IPS DF 4.7 (cell line): Measurements from ENCODE around the gene ADAMTS9.

Experiments used
- DNase-seq: peaks from one replicate; pipeline ENCODE4 v3.0.0-alpha.2; 2013; ENCODE audit warnings: low spot score; ENCODE audit errors: extremely low read depth

The ADAMTS9 gene

DNA sequence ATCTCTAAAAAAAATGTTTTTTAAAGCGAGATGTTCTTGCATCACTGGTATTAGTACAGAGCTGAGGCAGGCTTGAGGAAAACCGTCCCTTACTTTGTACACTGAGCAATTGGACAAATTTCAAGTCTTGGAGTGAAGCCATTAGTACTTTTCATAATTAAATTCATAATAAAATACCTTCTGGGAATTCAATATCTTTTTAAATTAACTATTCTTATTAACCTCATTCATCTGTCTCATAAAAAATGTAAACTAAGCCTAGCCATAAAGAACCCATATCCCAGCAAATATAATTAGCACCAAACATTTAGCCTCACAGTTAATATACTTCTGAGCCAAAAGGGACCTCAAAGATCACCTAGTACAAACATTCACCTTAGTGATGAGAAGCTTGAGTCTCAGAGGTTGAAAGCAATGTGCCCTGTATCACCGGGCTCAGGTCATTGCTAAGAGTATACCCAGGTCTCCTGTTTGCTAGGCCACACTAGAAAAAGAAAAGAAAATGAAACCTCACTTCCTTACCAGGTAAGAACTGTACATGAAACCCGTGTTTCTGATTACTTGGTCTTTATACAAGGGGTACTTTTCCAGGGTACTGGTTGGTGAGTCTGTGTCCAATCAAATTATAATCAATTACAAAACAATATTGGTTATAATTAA is 192.5 kb downstream of the ADAMTS9 start:
- no peak for DNase-seq

DNA sequence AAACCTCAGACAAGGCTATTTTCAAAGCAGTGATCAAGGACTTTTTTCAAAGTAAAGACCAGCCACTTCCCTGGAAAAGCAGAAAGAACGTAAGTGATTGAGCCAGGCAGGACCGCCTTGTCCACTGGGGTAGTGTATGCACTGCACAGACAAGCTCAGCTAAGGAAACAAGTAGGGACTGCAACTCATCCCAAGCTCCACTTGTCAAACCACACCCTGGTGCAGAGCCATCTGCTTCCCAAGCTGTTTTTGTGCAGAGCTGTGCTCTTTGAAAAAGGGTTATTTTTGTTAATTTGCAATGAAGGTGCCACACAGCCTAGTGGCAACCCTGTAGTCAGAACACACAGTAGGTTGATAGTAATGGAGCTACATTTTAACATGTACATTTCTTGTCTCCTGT is 193.3 kb downstream of the ADAMTS9 start:
- no peak for DNase-seq

DNA sequence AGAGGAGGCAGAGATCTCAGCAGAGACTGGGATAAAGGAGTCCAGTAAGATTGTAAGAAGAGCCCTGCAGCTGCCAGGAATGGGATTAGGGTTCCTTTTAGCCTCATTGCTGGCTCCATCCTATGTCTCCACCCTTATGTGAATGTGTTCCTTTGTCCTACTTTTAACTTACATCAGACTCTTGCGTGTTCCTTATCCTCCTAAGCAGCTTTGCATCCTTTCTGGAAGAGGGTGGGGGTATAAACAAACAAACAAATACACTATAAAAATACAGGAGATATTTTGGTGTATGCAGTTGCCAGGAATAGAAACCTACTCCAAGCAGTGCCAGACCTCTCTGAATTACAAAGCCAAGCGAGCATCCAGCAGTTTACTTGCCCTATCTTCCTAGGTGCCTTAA is 194.7 kb downstream of the ADAMTS9 start:
- no peak for DNase-seq

DNA sequence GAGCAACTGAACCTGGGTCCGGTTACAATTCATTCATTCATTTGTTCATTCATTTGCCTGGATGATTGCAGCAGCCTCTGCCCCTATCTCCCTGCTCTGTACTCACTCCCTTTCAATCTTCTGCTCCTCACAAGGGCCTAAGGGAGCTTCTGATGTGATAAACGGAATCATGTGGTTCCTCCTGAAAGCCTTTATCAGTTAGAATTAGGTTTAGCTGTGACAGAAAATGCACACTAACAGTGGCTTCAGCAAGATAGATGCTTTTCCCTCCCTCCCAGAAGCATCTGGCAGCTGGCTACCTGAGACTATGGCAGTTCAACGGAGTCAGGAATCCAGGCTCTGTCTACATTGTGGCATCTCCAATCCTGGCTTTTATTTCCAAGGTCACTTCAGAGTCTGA is 196.0 kb downstream of the ADAMTS9 start:
- DNase-seq, result no peak

DNA sequence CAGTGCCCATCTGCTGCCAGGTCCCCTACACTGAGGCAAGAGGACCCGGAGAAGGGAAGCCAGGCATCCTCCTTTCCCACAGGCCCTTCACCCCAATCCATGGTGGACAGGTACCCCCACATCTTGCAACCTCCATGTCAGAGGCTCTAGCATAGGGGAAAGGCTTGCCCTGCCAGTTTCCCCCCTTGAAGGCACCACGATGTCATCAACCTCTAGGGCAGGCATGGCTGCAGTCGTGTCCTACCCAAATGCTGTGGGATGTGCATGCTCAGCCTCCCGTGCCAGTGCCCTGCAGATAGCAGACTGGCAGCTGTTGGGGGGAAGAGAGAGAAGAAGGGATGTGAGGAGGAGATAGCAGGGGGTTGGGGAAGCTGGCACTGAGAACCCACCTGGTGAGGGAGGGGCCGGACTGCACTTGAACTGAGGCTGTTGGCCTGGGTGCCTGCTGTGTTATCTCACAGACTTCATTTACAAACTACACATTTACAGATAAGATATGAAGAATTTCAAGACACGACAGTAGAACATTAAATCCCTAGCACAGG is 197.5 kb downstream of the ADAMTS9 start:
- no peak for DNase-seq

DNA sequence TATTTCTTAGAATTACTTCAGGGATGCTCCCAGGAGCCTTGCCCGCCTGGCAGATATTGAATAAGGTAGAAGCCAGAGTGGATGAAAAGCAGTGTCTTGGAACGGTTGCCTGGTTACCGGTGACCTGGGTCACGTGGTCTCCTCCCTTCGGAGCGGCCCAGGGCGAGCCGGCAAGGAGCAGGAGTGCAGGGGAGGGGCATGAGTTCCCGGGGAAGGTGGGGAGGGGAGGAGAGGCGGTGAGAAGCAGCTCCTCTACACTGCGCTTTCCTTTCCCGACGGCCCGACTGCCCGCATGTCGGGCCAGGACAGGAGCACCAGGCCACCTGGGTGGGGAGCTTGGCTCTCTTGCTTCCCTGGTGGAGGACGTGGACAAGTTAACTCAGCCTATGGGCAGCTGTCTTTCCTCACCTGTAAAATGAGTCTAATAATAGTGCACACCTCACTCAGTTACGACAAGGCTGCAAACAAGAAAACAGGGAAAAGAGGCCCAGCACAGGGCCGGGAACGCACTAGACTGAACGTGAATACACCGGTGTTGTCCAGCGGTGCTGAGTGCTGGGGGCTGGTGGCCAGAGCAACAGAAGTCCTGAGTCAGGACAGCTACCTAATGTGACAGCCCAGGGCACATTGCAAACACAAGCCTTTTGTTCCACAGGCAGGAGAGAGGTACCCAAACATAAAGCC is 198.3 kb downstream of the ADAMTS9 start:
- peak; percentile 71 for DNase-seq

DNA sequence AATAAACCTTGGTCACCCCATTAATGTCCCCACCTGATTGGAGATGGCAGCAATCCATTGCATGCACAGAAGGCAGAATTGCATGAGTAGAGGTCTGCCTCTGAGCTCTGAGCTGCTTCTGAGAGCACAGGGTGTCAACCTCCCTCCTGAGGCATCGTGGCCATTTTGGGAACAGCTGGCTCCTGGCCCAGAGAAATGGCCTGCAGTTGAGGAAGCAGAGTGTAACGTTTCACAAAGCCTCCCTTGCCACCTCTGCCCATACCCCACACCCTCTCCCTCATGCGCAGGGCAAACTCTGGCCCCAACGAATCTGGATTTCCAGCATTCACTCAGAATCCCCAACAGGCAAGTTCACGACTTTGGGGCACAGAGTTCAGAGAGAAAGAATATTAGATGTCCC is 198.9 kb downstream of the ADAMTS9 start:
- no peak for DNase-seq

DNA sequence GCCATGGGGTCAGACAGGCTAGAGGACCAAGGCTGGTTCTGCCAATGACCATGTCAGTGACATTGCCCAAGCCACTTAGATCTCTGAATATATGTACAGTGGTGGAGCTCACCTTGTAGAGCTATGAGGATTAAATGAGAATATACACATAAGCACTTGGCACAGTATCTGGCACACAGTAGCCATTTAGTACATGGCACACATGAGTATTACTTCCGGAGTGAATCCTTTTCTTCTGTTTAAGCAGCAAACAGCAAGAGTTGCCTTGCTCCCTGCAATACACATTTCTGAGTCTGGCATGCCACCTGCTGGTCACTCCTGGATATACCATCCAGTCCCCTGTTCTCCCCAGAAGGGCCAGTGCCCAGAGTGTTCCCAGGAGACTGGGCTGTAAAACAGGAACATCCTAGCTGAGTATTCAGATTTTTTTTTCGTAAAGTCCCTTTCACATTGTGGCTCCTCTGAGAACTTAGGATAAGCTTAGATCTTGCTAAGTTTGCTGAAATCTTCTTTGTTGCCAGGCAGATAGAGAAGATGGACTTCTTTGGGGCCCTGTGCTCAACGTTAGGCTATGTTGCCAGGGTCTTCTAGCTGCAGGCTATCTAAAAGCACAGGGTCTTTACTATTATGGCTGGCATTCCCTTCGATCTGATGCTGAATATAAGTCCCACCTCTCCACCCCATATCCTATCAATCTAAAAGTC is 203.4 kb downstream of the ADAMTS9 start:
- DNase-seq, result peak; percentile 64

DNA sequence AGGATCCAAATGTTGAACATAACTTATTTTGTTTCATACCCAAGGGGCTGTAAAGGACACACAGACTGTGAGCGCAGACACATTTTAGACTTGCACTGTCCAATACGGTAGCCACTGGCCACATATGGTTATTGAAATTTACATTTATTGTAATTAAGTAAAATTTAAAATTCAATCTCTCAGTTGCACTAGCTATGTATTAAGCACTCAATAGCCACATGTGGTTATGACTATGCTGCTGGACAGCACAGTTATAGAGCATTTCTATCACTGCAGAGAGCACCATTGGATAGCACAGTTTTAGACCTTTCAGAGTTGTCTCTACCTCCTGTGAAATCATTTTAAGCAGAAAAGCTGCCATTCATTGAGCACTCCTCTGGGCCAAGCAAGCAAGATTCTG is 204.3 kb downstream of the ADAMTS9 start:
- DNase-seq, result no peak

DNA sequence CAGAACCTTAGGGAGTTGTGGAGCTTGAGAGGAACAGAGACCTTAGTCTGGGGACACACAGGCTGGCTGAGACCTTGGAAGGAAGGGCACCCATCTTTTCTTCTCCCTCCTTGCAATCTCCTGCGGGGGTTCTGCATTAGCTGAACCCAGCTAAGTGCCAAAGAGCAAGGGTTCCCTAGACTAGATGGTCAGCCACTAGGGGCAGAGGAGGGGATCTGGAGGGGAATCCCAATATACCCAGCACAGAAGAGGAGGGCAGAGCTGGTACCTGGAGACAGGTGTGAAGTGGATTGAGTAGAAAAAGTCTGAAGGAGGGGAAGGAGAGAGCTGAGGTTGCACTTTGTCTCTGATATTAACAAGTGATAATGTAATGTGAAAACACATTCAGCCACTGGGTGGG is 212.8 kb downstream of the ADAMTS9 start:
- DNase-seq, result no peak

DNA sequence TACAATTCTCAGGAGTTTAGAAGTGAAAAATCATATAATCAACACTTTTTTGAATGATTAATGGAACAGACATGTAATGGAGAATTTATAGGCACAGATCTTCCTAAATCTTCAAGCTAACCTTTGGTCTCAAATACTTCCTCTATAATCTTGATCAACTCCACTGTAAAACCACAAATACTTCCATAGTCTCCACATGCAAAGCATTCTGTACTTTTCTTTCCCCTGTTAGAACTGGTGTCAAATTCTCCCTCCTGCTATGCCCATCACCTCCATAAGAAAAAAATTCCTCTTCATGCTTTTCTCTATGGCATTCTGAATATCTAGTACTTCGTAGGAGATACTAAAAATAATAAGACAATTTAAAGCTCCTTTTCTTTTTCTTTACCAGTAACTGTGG is 214.3 kb downstream of the ADAMTS9 start:
- no peak for DNase-seq

DNA sequence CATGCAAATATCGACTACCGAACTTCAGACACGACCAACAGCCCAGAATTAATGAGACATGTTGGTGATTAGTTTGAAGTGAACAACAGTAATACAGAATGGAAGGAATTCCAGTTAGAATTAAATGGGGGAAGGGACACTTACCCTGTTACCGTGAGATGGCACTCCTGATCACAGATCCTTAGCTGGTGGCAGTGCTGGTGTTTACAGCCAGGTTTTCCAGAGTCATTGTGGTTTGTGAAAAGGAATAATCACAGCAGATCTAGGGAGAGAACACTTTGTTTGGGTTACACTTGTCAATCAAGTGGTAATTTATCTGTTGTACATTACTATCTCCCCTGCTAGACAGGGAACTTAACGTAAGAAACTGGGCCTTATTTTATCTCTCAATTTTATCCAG is 217.4 kb downstream of the ADAMTS9 start:
- no peak for DNase-seq

DNA sequence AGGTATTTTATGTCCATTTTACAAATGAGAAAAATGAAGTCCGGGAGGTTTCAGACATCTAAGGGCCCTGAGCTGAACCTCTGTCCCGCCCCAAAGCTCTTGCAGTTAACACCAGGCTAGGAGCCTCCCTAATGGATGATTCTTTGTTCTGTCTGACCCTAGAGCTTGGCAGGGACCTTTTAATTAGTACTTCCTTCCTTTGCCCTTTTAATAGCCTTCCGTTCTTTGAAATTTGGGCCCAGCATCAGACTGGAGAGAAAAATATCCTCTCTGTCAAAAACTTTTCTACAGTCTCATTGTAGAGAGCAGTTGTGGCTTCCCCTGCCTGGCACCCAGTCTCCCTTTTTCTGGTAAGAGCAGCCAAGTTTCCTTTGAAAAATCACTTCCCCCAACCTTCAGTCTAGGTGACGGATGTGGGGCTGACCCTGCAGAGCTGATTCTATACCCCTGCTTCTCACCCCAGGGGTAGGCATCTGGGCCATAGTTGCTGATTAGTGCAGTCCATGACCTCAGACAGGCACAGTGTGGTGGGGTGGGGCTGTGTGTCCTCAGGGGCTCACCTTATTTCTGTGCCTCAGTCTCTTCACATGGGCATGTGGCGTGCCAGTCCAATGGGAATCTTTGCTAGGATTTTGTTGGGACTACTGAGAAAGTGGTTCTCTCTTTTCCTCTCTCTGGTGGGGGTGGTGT is 220.4 kb downstream of the ADAMTS9 start:
- no peak for DNase-seq
